CD14-positive monocyte (primary cell): Measurements from ENCODE around the gene DPF1. TPM values are rescaled to one million over a fixed set of nuclear protein-coding genes. Genes with fewer than 3 reads are reported as not detected.

Experiments used
- DNase-seq, 3 donors: peaks; one replicate each; pipeline ENCODE4 v3.0.0-alpha.2; 2011 to 2022
- H2AFZ ChIP-seq: 2 replicates; pipeline ENCODE4 v1.6.0; 2012; ENCODE audit warnings: mild to moderate bottlenecking, low read depth, low read length, inconsistent platforms; ENCODE audit not compliant: insufficient read depth, poor library complexity, severe bottlenecking
- H3K27ac ChIP-seq, 2 donors: 1 replicate in 1 of 2; 2 replicates in 1 of 2; pipeline ENCODE4 v1.5.1; 2012 to 2013; ENCODE audit warnings: low read length in 2 of 2, control low read depth in 1 of 2, inconsistent platforms in 1 of 2, low read depth in 1 of 2, mild to moderate bottlenecking in 1 of 2
- H3K27me3 ChIP-seq, 2 donors: one replicate each; pipeline versions ENCODE4 v1.6.0 to v1.6.1; 2011 to 2013; ENCODE audit warnings: low read length in 2 of 2; ENCODE audit not compliant: control insufficient read depth in 2 of 2, insufficient read depth in 2 of 2
- H3K36me3 ChIP-seq, 2 donors: replicated peaks in 1 of 2; 1 replicate in 1 of 2; 2 replicates in 1 of 2; pipeline versions ENCODE4 v1.5.1 to v1.6.1; 2012 to 2013; ENCODE audit warnings: low read length in 2 of 2, control low read depth in 1 of 2, inconsistent platforms in 1 of 2, mild to moderate bottlenecking in 1 of 2; ENCODE audit not compliant: insufficient read depth in 2 of 2, control insufficient read depth in 1 of 2
- H3K4me1 ChIP-seq, 2 donors: 1 replicate in 1 of 2; 2 replicates in 1 of 2; pipeline versions ENCODE4 v1.5.1 to v1.6.1; 2012 to 2013; ENCODE audit warnings: low read length in 2 of 2, control low read depth in 1 of 2, inconsistent platforms in 1 of 2, mild to moderate bottlenecking in 1 of 2, moderate library complexity in 1 of 2; ENCODE audit not compliant: insufficient read depth in 2 of 2, control insufficient read depth in 1 of 2
- H3K4me2 ChIP-seq: replicated peaks from 2 replicates; pipeline ENCODE3; 2012; ENCODE audit warnings: low read length, moderate library complexity, mild to moderate bottlenecking; ENCODE audit not compliant: poor library complexity, severe bottlenecking; ENCODE audit errors: extremely low read depth
- H3K4me3 ChIP-seq, 3 experiments: fragments of 200-600 bp in 1 of 3; sonication (generic) in 1 of 3; replicated peaks in 1 of 3; 1 replicate in 2 of 3; 2 replicates in 1 of 3; pipeline ENCODE4 v1.5.1; 2011 to 2013; ENCODE audit warnings: low read length in 3 of 3, mild to moderate bottlenecking in 3 of 3, control low read depth in 2 of 3, low read depth in 2 of 3, inconsistent platforms in 1 of 3, moderate library complexity in 1 of 3
- H3K79me2 ChIP-seq: 2 replicates; pipeline ENCODE4 v1.6.0; 2012; ENCODE audit warnings: mild to moderate bottlenecking, control low read depth, inconsistent platforms, low read length, moderate library complexity; ENCODE audit not compliant: insufficient read depth
- H3K9ac ChIP-seq: 2 replicates; pipeline ENCODE4 v1.6.0; 2017; ENCODE audit warnings: low read length, mild to moderate bottlenecking; ENCODE audit not compliant: insufficient read depth, poor library complexity, severe bottlenecking
- H3K9me3 ChIP-seq, 2 donors: replicated peaks in 1 of 2; 1 replicate in 1 of 2; 2 replicates in 1 of 2; pipeline versions ENCODE4 v1.5.1 to v1.6.1; 2012 to 2013; ENCODE audit warnings: low read length in 2 of 2, control low read depth in 1 of 2; ENCODE audit not compliant: control insufficient read depth in 1 of 2, insufficient read depth in 1 of 2
- H4K20me1 ChIP-seq: 2 replicates; pipeline ENCODE4 v1.6.0; 2012; ENCODE audit warnings: mild to moderate bottlenecking, low read length, control low read depth, moderate library complexity; ENCODE audit not compliant: insufficient read depth
- H3K27ac Mint-ChIP-seq, 7 donors: one replicate each; pipeline ENCODE4 v1.8.0; 2020; ENCODE audit warnings: mild to moderate bottlenecking in 7 of 7, mixed read lengths in 7 of 7, moderate library complexity in 6 of 7, inconsistent platforms in 2 of 7
- H3K27me3 Mint-ChIP-seq, 3 donors: one replicate each; pipeline ENCODE4 v1.8.0; 2021 to 2022; ENCODE audit warnings: low read depth in 3 of 3, mild to moderate bottlenecking in 3 of 3, mixed read lengths in 3 of 3, moderate library complexity in 3 of 3, inconsistent platforms in 1 of 3
- H3K36me3 Mint-ChIP-seq, 2 donors: one replicate each; pipeline ENCODE4 v1.8.0; 2020; ENCODE audit warnings: mixed read lengths in 2 of 2, inconsistent platforms in 1 of 2, mild to moderate bottlenecking in 1 of 2
- H3K4me1 Mint-ChIP-seq: one replicate; pipeline ENCODE4 v1.8.0; 2020; ENCODE audit warnings: mild to moderate bottlenecking, mixed read lengths
- H3K4me3 Mint-ChIP-seq, 2 donors: one replicate each; pipeline ENCODE4 v1.8.0; 2020; ENCODE audit warnings: mild to moderate bottlenecking in 2 of 2, mixed read lengths in 2 of 2, moderate library complexity in 1 of 2
- H3K9me3 Mint-ChIP-seq, 7 donors: one replicate each; pipeline ENCODE4 v1.8.0; 2020 to 2022; ENCODE audit warnings: mixed read lengths in 7 of 7, mild to moderate bottlenecking in 6 of 7, moderate library complexity in 6 of 7, inconsistent platforms in 2 of 7
- CTCF ChIP-seq: fragments of 200-600 bp; IDR thresholded peaks from one replicate; pipeline ENCODE4 v1.8.0; 2022; ENCODE audit warnings: antibody characterized with exemption, mild to moderate bottlenecking
- WGBS: methylation state at CpG from one replicate; pipeline ENCODE4 v1.1.5; 2013; ENCODE audit warnings: missing lambda C conversion rate; ENCODE audit not compliant: insufficient coverage; 5-methylcytosine and 5-hydroxymethylcytosine counted together
- intact Hi-C, 2 donors: fragments of 100-400 bp; cut with micrococcal nuclease; formaldehyde crosslinking; loops; one replicate each; pipeline versions ENCODE4 v1.15.0 to v1.15.1; 2023
- polyA plus RNA-seq, 3 donors: library from polyadenylated mRNA; depleted of rRNA in 1 of 3; unstranded in 2 of 3; stranded (reverse) in 1 of 3; fragments of 300-500 nt in 2 of 3; fragments of >200 nt in 1 of 3; fragmentation: Illumina TruSeq in 2 of 3; gene quantifications; 1 replicate in 2 of 3; 2 replicates in 1 of 3; pipeline ENCODE4 v1.2.3, GENCODE V29; 2012 to 2021

DPF1 gene
- polyA plus RNA-seq, 3 donors = not detected

- no peak overlapping the region for H3K4me3 ChIP-seq
- peaks cover 13 to 17% of the 10 kb centered on the region in 2 donors for H3K36me3 ChIP-seq
- H3K4me2 ChIP-seq = no peak overlapping the region
- H3K4me1 Mint-ChIP-seq = peaks cover 2% of the 10 kb centered on the region
- H3K9ac ChIP-seq = no peak overlapping the region
- DNase-seq = no peak
- no peaks in the 10 kb centered on the region for H3K4me1 ChIP-seq
- TF ChIP-seq CTCF = no peak
- H3K27ac ChIP-seq = no peak overlapping the region
- peaks cover 0 to 2% (median 2%) of the 10 kb centered on the region in 3 donors for H3K27me3 Mint-ChIP-seq
- H3K27me3 ChIP-seq = no peaks in the 10 kb centered on the region
- H3K4me3 Mint-ChIP-seq = no peak overlapping the region
- H3K79me2 ChIP-seq = no peaks in the 10 kb centered on the region
- peaks cover 0 to under 1% (median 0%) of the 10 kb centered on the region in 7 donors for H3K9me3 Mint-ChIP-seq
- H2AFZ ChIP-seq = no peak overlapping the region
- intact Hi-C loops = no loop called here
- no peaks in the 10 kb centered on the region for H3K9me3 ChIP-seq
- WGBS = 92% methylated on average over 12 of the region's 13 CpGs
- H3K36me3 Mint-ChIP-seq = peaks cover 32 to 56% of the 10 kb centered on the region in 2 donors
- H3K27ac Mint-ChIP-seq = no peak overlapping the region
- H4K20me1 ChIP-seq = no peaks in the 10 kb centered on the region
These were observed 20.8 kb downstream of the DPF1 start for GRCh38 chr19:38203197-38203596.

- Mint-ChIP-seq H3K27me3 (peaks cover 0 to 3% (median 0%) of the 10 kb centered on the region in 3 donors), H3K27ac (no peak overlapping the region)
- peaks cover 13 to 18% of the 10 kb centered on the region in 2 donors for H3K36me3 ChIP-seq
These were observed 21.5 kb downstream of the DPF1 start for GRCh38 chr19:38202504-38202903.

More at GRCh38 chr19:38202504-38202903, 21.5 kb downstream of the DPF1 start:
- Mint-ChIP-seq H3K4me3 (no peak overlapping the region), H3K36me3 (peaks cover 32 to 60% of the 10 kb centered on the region in 2 donors), H3K4me1 (peaks cover 2% of the 10 kb centered on the region), H3K9me3 (no peaks in the 10 kb centered on the region)
- no peak for TF ChIP-seq CTCF
- H3K4me3 ChIP-seq = no peak overlapping the region
- no peak overlapping the region for H3K9ac ChIP-seq
- H2AFZ ChIP-seq = no peak overlapping the region
- no peak overlapping the region for H3K27ac ChIP-seq
- no peaks in the 10 kb centered on the region for H3K27me3 ChIP-seq
- 100% methylated on average over 10 of the region's 14 CpGs for WGBS
- no peaks in the 10 kb centered on the region for H3K9me3 ChIP-seq
- no peaks in the 10 kb centered on the region for H3K4me1 ChIP-seq
- no peak overlapping the region for H3K4me2 ChIP-seq
- intact Hi-C loops = no loop called here
- H3K79me2 ChIP-seq = no peaks in the 10 kb centered on the region
- no peak for DNase-seq
- H4K20me1 ChIP-seq = no peaks in the 10 kb centered on the region
